ENCODE data around the gene GK.
"Not testable (repeated sequence)": the region's sequence is repeated elsewhere in the genome, so short reads cannot be mapped to it uniquely, and the experiment has no call there.

GK gene

DNA sequence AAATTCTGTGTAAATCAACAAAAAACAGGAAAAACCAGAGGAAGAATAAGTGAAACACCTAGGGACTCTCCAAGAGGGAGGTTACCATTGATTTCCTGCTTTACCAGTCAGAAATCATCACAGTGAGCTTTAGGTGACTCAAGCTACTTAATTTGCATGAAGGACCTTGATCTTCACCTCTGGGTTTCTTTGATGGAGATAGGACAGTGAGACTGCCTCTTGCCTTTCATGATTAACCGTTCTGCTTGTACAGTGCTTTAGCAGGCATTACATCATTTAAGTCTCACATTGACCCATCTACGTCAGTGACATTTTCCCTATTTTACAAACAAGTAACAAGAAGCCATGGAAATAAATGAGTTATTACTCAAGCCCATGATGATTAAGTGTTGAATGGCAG is 3.4 kb upstream of the GK start:
- H3K4me3 ChIP-seq (ENCODE audit: low read depth, low read length): no peak overlapping the region
- TF ChIP-seq, protein P1, sequence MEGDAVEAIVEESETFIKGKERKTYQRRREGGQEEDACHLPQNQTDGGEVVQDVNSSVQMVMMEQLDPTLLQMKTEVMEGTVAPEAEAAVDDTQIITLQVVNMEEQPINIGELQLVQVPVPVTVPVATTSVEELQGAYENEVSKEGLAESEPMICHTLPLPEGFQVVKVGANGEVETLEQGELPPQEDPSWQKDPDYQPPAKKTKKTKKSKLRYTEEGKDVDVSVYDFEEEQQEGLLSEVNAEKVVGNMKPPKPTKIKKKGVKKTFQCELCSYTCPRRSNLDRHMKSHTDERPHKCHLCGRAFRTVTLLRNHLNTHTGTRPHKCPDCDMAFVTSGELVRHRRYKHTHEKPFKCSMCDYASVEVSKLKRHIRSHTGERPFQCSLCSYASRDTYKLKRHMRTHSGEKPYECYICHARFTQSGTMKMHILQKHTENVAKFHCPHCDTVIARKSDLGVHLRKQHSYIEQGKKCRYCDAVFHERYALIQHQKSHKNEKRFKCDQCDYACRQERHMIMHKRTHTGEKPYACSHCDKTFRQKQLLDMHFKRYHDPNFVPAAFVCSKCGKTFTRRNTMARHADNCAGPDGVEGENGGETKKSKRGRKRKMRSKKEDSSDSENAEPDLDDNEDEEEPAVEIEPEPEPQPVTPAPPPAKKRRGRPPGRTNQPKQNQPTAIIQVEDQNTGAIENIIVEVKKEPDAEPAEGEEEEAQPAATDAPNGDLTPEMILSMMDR (IDR thresholded peaks at IDR 0.05; ENCODE audit: insufficient read depth, low read length, missing control alignments): no peak
- ChIA-PET CTCF (no interaction called here), POLR2A (no interaction called here)
- DNase-seq (ENCODE audit: low read depth, low spot score): no peak

DNA sequence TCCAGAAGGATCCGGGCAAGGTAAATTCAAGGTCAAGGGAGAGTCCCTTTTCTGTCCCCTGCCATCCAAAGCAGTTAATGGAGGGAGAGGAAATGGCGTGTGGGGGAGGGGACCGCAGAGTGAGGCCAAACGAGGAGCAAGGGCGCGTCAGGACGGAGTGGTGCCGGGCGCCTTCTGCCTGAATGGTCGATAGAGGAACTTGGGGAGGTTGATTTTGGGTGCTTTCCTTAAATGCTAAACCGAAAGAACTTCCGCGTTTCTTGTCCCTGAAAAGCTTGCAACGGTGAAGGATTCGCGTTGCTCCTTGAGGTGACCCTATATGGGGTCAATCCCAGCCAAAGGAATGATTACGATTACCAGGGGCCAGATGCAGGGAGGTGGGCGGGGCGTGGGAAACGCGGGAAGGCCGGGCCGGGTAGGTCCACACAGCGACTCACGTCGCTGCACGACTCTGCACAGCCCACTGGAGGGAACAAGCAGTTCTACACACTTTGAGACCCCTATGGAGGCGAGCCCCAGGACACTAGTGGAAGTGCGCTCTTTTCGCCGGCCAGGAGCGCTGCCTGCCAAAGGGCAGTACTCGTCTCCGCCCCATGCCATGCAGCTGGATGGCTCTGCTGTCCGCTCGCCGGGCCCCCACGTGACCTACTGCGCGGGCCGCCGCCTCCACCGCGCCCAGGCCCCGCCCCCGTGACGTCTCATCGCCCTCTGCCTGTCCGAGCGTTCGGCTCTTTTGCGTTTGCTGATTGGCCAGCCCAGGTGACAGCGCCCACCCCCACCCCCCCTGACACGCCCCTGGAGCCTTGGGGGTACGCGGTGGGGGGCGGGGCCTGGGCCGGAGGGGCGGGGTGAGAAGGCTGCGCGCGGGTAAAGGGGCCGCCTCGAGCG is 452 bp upstream of the GK start:
- H3K4me3 ChIP-seq (ENCODE audit: low read depth, low read length): peak overlapping the region; percentile 72
- TF ChIP-seq, protein P1 (IDR thresholded peaks at IDR 0.05; ENCODE audit: insufficient read depth, low read length, missing control alignments): no peak
- no peak for DNase-seq (ENCODE audit: low read depth, low spot score)
- ChIA-PET CTCF (no interaction called here), POLR2A (no interaction called here)

DNA sequence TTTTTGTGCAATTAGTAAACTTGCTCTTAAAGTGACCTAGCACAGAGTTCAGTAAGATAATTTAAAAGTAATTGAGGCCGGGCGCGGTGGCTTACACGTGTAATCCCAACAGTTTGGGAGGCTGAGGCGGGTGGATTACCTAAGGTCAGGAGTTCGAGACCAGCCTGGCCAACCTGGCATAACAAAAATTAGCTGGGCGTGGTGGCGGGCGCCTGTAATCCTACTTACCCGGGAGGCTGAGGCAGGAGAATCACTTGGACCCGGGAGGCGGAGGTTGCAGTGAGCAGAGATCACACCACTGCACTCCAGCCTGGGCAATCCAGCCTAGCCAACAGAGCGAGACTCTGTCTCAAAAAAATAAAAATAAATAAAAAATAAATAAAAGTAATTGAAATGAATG is 1.2 kb downstream of the GK start:
- H3K4me3 ChIP-seq (ENCODE audit: low read depth, low read length): peak overlapping the region; percentile 65
- CTCF ChIA-PET; DNase-seq (ENCODE audit: low read depth, low spot score); POLR2A ChIA-PET: not testable (repeated sequence)

DNA sequence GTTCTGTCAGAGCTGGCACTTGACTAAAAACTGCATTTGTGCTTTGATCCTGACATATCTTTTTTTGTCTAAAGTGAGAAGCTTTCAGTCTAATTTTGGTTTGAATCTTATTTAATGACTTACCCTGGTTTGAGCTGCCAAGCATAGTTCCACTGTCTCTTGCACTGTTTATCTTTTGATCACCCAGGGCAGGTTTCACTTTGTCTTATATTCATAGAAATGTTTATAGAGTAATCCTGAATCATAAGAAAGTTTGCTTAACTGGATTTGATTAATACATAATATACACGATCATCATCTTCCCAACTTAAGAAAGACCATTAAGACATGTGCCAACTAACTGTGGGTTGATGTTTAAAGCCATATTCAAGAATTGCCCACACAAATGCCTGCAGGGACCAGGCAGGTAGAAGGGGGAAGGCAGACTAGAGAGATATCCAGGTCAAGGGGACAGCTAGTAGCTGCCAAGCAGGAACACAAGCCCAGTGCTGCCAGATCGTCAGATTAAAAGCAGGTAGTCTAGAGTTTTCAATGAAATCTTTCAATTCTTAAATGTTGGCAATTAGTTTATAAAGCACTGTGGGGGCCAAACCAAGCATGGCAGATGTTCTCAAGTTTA is 1.9 kb downstream of the GK start:
- POLR2A ChIA-PET: no interaction called here
- CTCF ChIA-PET: no interaction called here
- no peak for DNase-seq (ENCODE audit: low read depth, low spot score)
- TF ChIP-seq, protein P1 (IDR thresholded peaks at IDR 0.05; ENCODE audit: insufficient read depth, low read length, missing control alignments): no peak
- no peak overlapping the region for H3K4me3 ChIP-seq (ENCODE audit: low read depth, low read length)

DNA sequence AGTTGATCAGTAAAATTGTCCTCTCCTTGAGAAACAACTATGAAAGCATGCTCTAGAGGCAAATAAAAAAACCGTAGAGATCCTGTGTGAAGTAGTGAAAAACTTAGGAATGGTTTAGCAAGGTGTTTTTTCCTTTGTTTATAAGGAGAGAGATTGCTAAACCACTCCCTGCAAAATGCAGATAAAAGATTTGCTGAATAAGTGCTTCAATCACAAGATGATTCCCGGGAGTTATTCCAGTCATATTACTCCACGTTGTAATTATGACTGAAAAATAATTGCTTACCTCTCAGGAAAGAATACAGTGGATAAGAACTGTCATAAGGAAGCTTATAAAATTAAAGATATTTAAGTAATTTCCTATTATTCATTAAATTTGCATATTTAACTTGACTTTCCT is 2.8 kb downstream of the GK start:
- no peak overlapping the region for H3K4me3 ChIP-seq (ENCODE audit: low read depth, low read length)
- POLR2A ChIA-PET: no interaction called here
- CTCF ChIA-PET: interaction anchor here (0.9 kb wide), 1 partner anchor 85 kb away, joined by 3 read pairs; no protein-coding TSS in a partner anchor
- no peak for DNase-seq (ENCODE audit: low read depth, low spot score)
- TF ChIP-seq, protein P1 (IDR thresholded peaks at IDR 0.05; ENCODE audit: insufficient read depth, low read length, missing control alignments): no peak

DNA sequence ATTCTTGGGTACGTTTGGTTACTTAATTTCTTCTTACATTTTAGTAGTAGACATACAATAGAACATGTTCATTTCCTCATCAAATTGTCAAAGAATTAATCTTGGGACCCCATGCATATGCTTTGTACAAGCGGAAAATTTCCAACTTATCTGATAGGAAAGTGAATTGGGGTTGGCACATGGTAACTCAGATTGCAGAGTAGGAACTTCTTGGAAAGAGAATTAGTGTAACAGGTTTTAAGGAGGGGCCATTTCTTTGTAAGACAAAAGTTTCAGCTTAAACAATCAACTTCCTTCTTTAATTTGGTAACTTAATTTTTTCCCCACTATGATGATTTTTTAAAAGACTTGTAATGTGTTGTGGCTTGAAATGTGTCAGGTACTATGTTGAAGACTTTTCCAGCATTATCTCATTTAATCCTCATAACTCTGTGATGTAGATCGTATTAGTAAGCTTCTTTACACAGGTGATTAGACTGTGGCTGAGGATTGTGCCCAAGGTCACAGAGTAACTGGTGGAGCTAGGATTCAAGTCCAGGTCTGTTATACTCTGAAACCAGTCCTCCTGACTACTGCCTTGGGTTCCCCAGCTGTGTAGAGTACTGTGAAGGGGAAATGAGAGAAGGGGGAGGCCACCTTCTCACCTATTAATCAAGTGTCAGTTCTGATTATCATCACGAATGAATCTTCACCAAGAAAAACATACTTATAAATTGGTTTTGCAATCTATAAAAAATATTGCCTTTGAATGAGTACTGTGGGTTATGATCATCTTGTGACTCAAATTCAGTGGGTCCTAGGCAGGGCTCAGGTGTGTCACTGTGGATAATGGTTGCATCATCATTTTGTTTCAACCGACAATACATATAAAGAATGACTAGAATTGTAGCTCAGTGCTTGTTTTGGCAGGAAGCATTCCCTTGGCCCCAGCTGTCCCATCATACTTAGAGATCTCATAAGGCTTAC is 4.3 kb downstream of the GK start:
- no peak overlapping the region for H3K4me3 ChIP-seq (ENCODE audit: low read depth, low read length)
- TF ChIP-seq, protein P1 (IDR thresholded peaks at IDR 0.05; ENCODE audit: insufficient read depth, low read length, missing control alignments): no peak
- POLR2A ChIA-PET: no interaction called here
- CTCF ChIA-PET: interaction anchor here (1.1 kb wide), 1 partner anchor 14 kb away, joined by 3 read pairs; no protein-coding TSS in a partner anchor
- DNase-seq (ENCODE audit: low read depth, low spot score): no peak

All from AG04449 (cell line).